K562 (cell line): Measurements from ENCODE around the gene PCDHB15. TPM values are rescaled to one million over a fixed set of nuclear protein-coding genes. Genes with fewer than 3 reads are reported as not detected.
"Not testable (repeated sequence)": the region's sequence is repeated elsewhere in the genome, so short reads cannot be mapped to it uniquely, and the experiment has no call there.

Experiments used
- ATAC-seq: fragments of 200-7000 bp; cut with Tn5 transposase; 3 replicates; pipeline ENCODE4 v1.9.1; 2020; ENCODE audit warnings: moderate library complexity
- BruUV-seq: library from RNA; stranded (reverse); fragments of 400-500 nt; replicated peaks from 2 replicates; lab custom pipeline; 2021; lab: Mats Ljungman, UMichigan
- CTCF ChIA-PET: fragments of 300-600 bp; formaldehyde crosslinking; extraction: SDS; loops from one replicate; lab custom pipeline; 2021; ENCODE audit warnings: low intra/inter-chr PET ratio; lab: Yijun Ruan, JAX
- POLR2A ChIA-PET: fragments of 300-600, 350-650 bp; sonication (Branson Sonifier 250); formaldehyde crosslinking; extraction: SDS; loops from one replicate; lab custom pipeline; 2021; ENCODE audit warnings: antibody characterized with exemption, inconsistent platforms; lab: Yijun Ruan, JAX
- DNase-seq, 4 experiments: peaks; one replicate each; pipeline versions ENCODE4 v3.0.0 to v3.0.0-alpha.2; 2011 to 2018; ENCODE audit warnings: low spot score in 3 of 4, mixed read lengths in 3 of 4; ENCODE audit errors: extremely low read depth in 1 of 4
- FAIRE-seq: peaks from 2 replicates; lab custom pipeline; 2011; peaks lifted over from hg19 to GRCh38; lab: Jason Lieb, UNC
- H2AFZ ChIP-seq: 2 replicates; pipeline ENCODE4 v1.6.0; 2011; ENCODE audit warnings: low read depth, low read length, control low read depth, inconsistent platforms
- H3K27ac ChIP-seq: fragments of 200-600 bp; 3 replicates; pipeline ENCODE4 v1.8.0; 2011; ENCODE audit warnings: low read depth, mild to moderate bottlenecking, control low read depth, inconsistent platforms, low read length, moderate library complexity, mixed read lengths; ENCODE audit errors: extremely low read depth
- H3K27me3 ChIP-seq, 2 experiments: fragments of 300-600 bp in 1 of 2; 2 replicates in 1 of 2; 3 replicates in 1 of 2; pipeline versions ENCODE4 v1.6.0 to v1.8.0; 2011; ENCODE audit warnings: inconsistent platforms in 2 of 2, low read length in 2 of 2, mild to moderate bottlenecking in 1 of 2, mixed read lengths in 1 of 2, moderate library complexity in 1 of 2; ENCODE audit not compliant: control insufficient read depth in 2 of 2, insufficient read depth in 2 of 2
- H3K36me3 ChIP-seq: fragments of 300-600 bp; 3 replicates; pipeline ENCODE4 v1.8.0; 2011; ENCODE audit warnings: mild to moderate bottlenecking, low read length, inconsistent platforms; ENCODE audit not compliant: control insufficient read depth, insufficient read depth
- H3K4me1 ChIP-seq, 2 experiments: fragments of 200-600 bp in 1 of 2; replicated peaks in 1 of 2; 2 replicates in 1 of 2; 3 replicates in 1 of 2; pipeline versions ENCODE4 v1.5.1 to v1.8.0; 2011; ENCODE audit warnings: inconsistent platforms in 2 of 2, low read length in 2 of 2, mild to moderate bottlenecking in 1 of 2, mixed read lengths in 1 of 2, moderate library complexity in 1 of 2; ENCODE audit not compliant: control insufficient read depth in 2 of 2, insufficient read depth in 2 of 2
- H3K4me2 ChIP-seq: 2 replicates; pipeline ENCODE4 v1.6.1; 2011; ENCODE audit warnings: low read length, control low read depth, inconsistent platforms, mixed read lengths; ENCODE audit not compliant: insufficient read depth
- H3K4me3 ChIP-seq: fragments of 200-600 bp; sonication (generic), shearing (Covaris generic); 2 replicates; pipeline ENCODE4 v1.5.1; 2016; ENCODE audit warnings: control low read depth, inconsistent platforms
- H3K79me2 ChIP-seq: fragments of 200-600 bp; 3 replicates; pipeline ENCODE4 v1.8.0; 2011; ENCODE audit warnings: low read length, inconsistent platforms; ENCODE audit not compliant: control insufficient read depth, insufficient read depth
- H3K9ac ChIP-seq, 2 experiments: 2 replicates each; pipeline versions ENCODE4 v1.6.0 to v1.6.1; 2011; ENCODE audit warnings: low read depth in 2 of 2, low read length in 2 of 2, control low read depth in 1 of 2, inconsistent platforms in 1 of 2, mild to moderate bottlenecking in 1 of 2, mixed read lengths in 1 of 2; ENCODE audit not compliant: insufficient read depth in 1 of 2
- H3K9me1 ChIP-seq: one replicate; pipeline ENCODE4 v1.6.0; 2011; ENCODE audit warnings: inconsistent platforms, mild to moderate bottlenecking, low read length, moderate library complexity; ENCODE audit not compliant: control insufficient read depth, insufficient read depth
- H3K9me3 ChIP-seq: replicated peaks from 2 replicates; pipeline ENCODE4 v1.5.1; 2011; ENCODE audit warnings: low read depth, low read length, inconsistent platforms; ENCODE audit not compliant: control insufficient read depth, insufficient read depth
- H4K20me1 ChIP-seq: replicated peaks from 2 replicates; pipeline ENCODE4 v1.6.1; 2011; ENCODE audit warnings: low read length, inconsistent platforms, mixed read lengths; ENCODE audit not compliant: control insufficient read depth, insufficient read depth
- WGBS: fragments of 100-300 bp; shearing (Covaris generic); methylation state at CpG from one replicate; pipeline ENCODE4 v1.1.6; 2016; ENCODE audit warnings: low coverage, mixed read lengths; ENCODE audit not compliant: insufficient coverage; ENCODE audit errors: missing lambda C conversion rate; 5-methylcytosine and 5-hydroxymethylcytosine counted together
- in situ Hi-C: fragments of 300-500 bp; cut with MboI; formaldehyde crosslinking; loops from 4 replicates; pipeline ENCODE4 v1.15.0; 2018; ENCODE audit warnings: inconsistent platforms, mixed read lengths
- intact Hi-C: fragments of 100-400 bp; cut with micrococcal nuclease; formaldehyde crosslinking; loops from 2 replicates; pipeline ENCODE4 v1.14.2; 2022
- polyA plus RNA-seq, 8 experiments: library from polyadenylated mRNA; depleted of rRNA in 4 of 8; stranded (reverse) in 5 of 8; unstranded in 3 of 8; fragments of >200 nt; fragmentation: Nextera tagmentation in 2 of 8; fragmentation: Illumina TruSeq in 1 of 8; extraction: Ambion mirVana in 2 of 8; extraction: Trizol in 1 of 8; gene quantifications; 2 replicates each; pipeline versions ENCODE4 v1.2.1 to v1.2.3, GENCODE V29; 2011 to 2014; ENCODE audit warnings: inconsistent platforms in 1 of 8, missing spikeins in 1 of 8
- total RNA-seq, 7 experiments: library from RNA; depleted of rRNA in 6 of 7; stranded (reverse); fragments of >200 nt in 6 of 7; fragmentation: Illumina TruSeq in 2 of 7; extraction: Trizol in 2 of 7; gene quantifications; 2 replicates each; pipeline versions ENCODE4 v1.2.1 to v1.2.3, GENCODE V29; 2011 to 2021; ENCODE audit warnings: low replicate concordance in 1 of 7

PCDHB15 gene
- total and polyA plus RNA-seq, 9 of the 15 experiments (the other 6 are each of a cell fraction or from before 2014, with no cell fraction given), result 0.04 to 0.15 (median 0.07) TPM; not detected in 5

DNA sequence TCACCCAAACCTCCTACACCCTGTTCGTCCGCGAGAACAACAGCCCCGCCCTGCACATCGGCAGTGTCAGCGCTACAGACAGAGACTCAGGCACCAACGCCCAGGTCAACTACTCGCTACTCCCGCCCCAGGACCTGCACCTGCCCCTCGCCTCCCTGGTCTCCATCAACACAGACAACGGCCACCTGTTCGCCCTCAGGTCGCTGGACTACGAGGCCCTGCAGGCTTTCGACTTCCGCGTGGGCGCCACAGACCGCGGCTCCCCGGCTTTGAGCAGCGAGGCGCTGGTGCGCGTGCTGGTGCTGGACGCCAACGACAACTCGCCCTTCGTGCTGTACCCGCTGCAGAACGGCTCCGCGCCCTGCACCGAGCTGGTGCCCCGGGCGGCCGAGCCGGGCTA, 44.1 kb upstream of the PCDHB15 start:
- H3K9me3 ChIP-seq, result not testable (repeated sequence)

DNA sequence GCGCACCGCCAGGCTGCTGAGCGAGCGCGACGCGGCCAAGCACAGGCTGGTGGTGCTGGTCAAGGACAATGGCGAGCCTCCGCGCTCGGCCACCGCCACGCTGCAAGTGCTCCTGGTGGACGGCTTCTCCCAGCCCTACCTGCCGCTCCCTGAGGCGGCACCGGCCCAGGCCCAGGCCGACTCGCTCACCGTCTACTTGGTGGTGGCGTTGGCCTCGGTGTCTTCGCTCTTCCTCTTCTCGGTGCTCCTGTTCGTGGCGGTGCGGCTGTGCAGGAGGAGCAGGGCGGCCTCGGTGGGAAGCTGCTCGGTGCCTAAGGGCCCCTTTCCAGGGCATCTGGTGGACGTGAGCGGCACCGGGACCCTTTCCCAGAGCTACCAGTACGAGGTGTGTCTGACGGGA, 43.5 kb upstream of the PCDHB15 start:
- H3K27ac ChIP-seq, H3K4me3 ChIP-seq, intact Hi-C loops, H3K9me3 ChIP-seq, H2AFZ ChIP-seq, H3K4me2 ChIP-seq, POLR2A ChIA-PET, H3K27me3 ChIP-seq, H3K9ac ChIP-seq, H4K20me1 ChIP-seq, BruUV-seq, FAIRE-seq, H3K36me3 ChIP-seq, H3K9me1 ChIP-seq, H3K4me1 ChIP-seq, DNase-seq, H3K79me2 ChIP-seq, ATAC-seq: not testable (repeated sequence)
- CTCF ChIA-PET, result interaction anchor here (0.7 kb wide), 1 partner anchor 231 kb away, joined by 3 read pairs; no protein-coding TSS in a partner anchor
- in situ Hi-C loops, result loop anchor here (25.0 kb wide), 1 partner anchor 936 kb away; no protein-coding TSS in a partner anchor
- WGBS, result 22% methylated on average over 18 of the region's 35 CpGs

More for the DNA sequence above, 44.1 kb upstream of the PCDHB15 start:
- H3K27ac ChIP-seq, ATAC-seq, H3K9me1 ChIP-seq, H4K20me1 ChIP-seq, H3K79me2 ChIP-seq, intact Hi-C loops, H2AFZ ChIP-seq, CTCF ChIA-PET, FAIRE-seq, H3K4me2 ChIP-seq, H3K36me3 ChIP-seq, DNase-seq, H3K27me3 ChIP-seq, BruUV-seq, POLR2A ChIA-PET, H3K9ac ChIP-seq, H3K4me3 ChIP-seq, H3K4me1 ChIP-seq: not testable (repeated sequence)
- in situ Hi-C loops, result loop anchor here (25.0 kb wide), 1 partner anchor 936 kb away; no protein-coding TSS in a partner anchor
- WGBS, result 7% methylated on average over 13 of the region's 38 CpGs
